Stimulated activated naive B cell treated with anti-CD40 and anti-IgM and Interleukin-4, amounts not matched to agents 10 μg/mL and 1 μg/mL and 100 μg/mL, for 72 hours (primary cell): ENCODE data around the gene SIGLEC8.
"Not testable (repeated sequence)": the region's sequence is repeated elsewhere in the genome, so short reads cannot be mapped to it uniquely, and the experiment has no call there.

Experiments
- ATAC-seq, 2 donors: fragments of 150-1000 bp; cut with Tn5 transposase; replicated peaks; 2 replicates each; pipeline ENCODE4 v1.10.0; 2021; ENCODE audit warnings: moderate library complexity in 1 of 2
- DNase-seq: peaks from one replicate; pipeline ENCODE4 v3.0.0; 2021
- H3K27ac Mint-ChIP-seq: one replicate; pipeline ENCODE4 v1.8.0; 2022; ENCODE audit warnings: mild to moderate bottlenecking, mixed read lengths
- H3K27me3 Mint-ChIP-seq, 2 donors: one replicate each; pipeline ENCODE4 v1.8.0; 2022; ENCODE audit warnings: mixed read lengths in 2 of 2
- H3K36me3 Mint-ChIP-seq, 2 donors: one replicate each; pipeline ENCODE4 v1.8.0; 2022; ENCODE audit warnings: mixed read lengths in 2 of 2, mild to moderate bottlenecking in 1 of 2
- H3K4me1 Mint-ChIP-seq, 2 donors: one replicate each; pipeline ENCODE4 v1.8.0; 2022; ENCODE audit warnings: mixed read lengths in 2 of 2, mild to moderate bottlenecking in 1 of 2
- H3K4me3 Mint-ChIP-seq, 2 donors: one replicate each; pipeline ENCODE4 v1.8.0; 2022; ENCODE audit warnings: mild to moderate bottlenecking in 2 of 2, mixed read lengths in 2 of 2, moderate library complexity in 1 of 2
- H3K9me3 Mint-ChIP-seq, 2 donors: one replicate each; pipeline ENCODE4 v1.8.0; 2022; ENCODE audit warnings: mixed read lengths in 2 of 2, mild to moderate bottlenecking in 1 of 2

SIGLEC8 gene

GRCh38 chr19:51418707-51419106, 39.5 kb downstream of the SIGLEC8 start:
- ATAC-seq, result peak; percentile 4 to 38

GRCh38 chr19:51417810-51418157, 40.5 kb downstream of the SIGLEC8 start:
- Mint-ChIP-seq H3K27ac (peak overlapping the region; percentile 96), H3K27me3 (peaks cover 4 to 5% of the 10 kb centered on the region in 2 donors), H3K4me3 (peak overlapping the region; percentile 91 to 97), H3K9me3 (peaks cover 0 to 3% of the 10 kb centered on the region in 2 donors), H3K4me1 (peaks cover 45 to 86% of the 10 kb centered on the region in 2 donors), H3K36me3 (peaks cover 16 to 29% of the 10 kb centered on the region in 2 donors)
- DNase-seq (no peak), ATAC-seq (peak; percentile 67 to 76)

More at GRCh38 chr19:51418707-51419106, 39.5 kb downstream of the SIGLEC8 start:
- H3K4me1 Mint-ChIP-seq, result peaks cover 45 to 78% of the 10 kb centered on the region in 2 donors
- peaks cover 5 to 8% of the 10 kb centered on the region in 2 donors for H3K27me3 Mint-ChIP-seq
- DNase-seq, result peak; percentile 43
- H3K27ac Mint-ChIP-seq, result peak overlapping the region; percentile 85
- H3K36me3 Mint-ChIP-seq, result peaks cover 14 to 20% of the 10 kb centered on the region in 2 donors
- H3K9me3 Mint-ChIP-seq, result peaks cover 0 to 3% of the 10 kb centered on the region in 2 donors
- peak overlapping the region; percentile 3 to 29 for H3K4me3 Mint-ChIP-seq

- ATAC-seq (peak; percentile 84 to 89), DNase-seq (peak; percentile 85)
- peaks cover 0 to 3% of the 10 kb centered on the region in 2 donors for H3K9me3 Mint-ChIP-seq
- H3K36me3 Mint-ChIP-seq, result peaks cover 19 to 35% of the 10 kb centered on the region in 2 donors
- peak within 1 kb of the TSS; percentile 96 for H3K27ac Mint-ChIP-seq
- H3K27me3 Mint-ChIP-seq, result peaks cover 4 to 5% of the 10 kb centered on the region in 2 donors
- peaks cover 45 to 91% of the 10 kb centered on the region in 2 donors for H3K4me1 Mint-ChIP-seq
- H3K4me3 Mint-ChIP-seq, result peak within 1 kb of the TSS; percentile 91 to 97
Observed at GRCh38 chr19:51417107-51417809, 41.0 kb downstream of the SIGLEC8 start, which contains the start of gene SIGLEC10. SIGLEC10 (minus strand) TSS chr19:51417642; CDS start chr19:51417581, 61 bp downstream.

GRCh38 chr19:51416422-51416821, 41.8 kb downstream of the SIGLEC8 start:
- ATAC-seq, H3K27me3 Mint-ChIP-seq, DNase-seq, H3K9me3 Mint-ChIP-seq: not testable (repeated sequence)
- peaks cover 22 to 38% of the 10 kb centered on the region in 2 donors for H3K36me3 Mint-ChIP-seq
- peak overlapping the region; percentile 96 for H3K27ac Mint-ChIP-seq
- peak overlapping the region; percentile 91 to 97 for H3K4me3 Mint-ChIP-seq
- H3K4me1 Mint-ChIP-seq, result peaks cover 41 to 85% of the 10 kb centered on the region in 2 donors

- ATAC-seq (no peak), DNase-seq (no peak)
- H3K27me3 Mint-ChIP-seq, result no peaks in the 10 kb centered on the region
- peaks cover 36 to 76% of the 10 kb centered on the region in 2 donors for H3K4me1 Mint-ChIP-seq
- H3K36me3 Mint-ChIP-seq, result peaks cover 33 to 47% of the 10 kb centered on the region in 2 donors
- peak overlapping the region; percentile 29 to 97 for H3K4me3 Mint-ChIP-seq
- peaks cover 0 to 2% of the 10 kb centered on the region in 2 donors for H3K9me3 Mint-ChIP-seq
- no peak overlapping the region for H3K27ac Mint-ChIP-seq
Observed at GRCh38 chr19:51415187-51415586, 43.1 kb downstream of the SIGLEC8 start.

- Mint-ChIP-seq H3K9me3 (no peaks in the 10 kb centered on the region), H3K27ac (peak overlapping the region; percentile 47), H3K27me3 (no peaks in the 10 kb centered on the region), H3K4me3 (no peak overlapping the region), H3K36me3 (peaks cover 31 to 44% of the 10 kb centered on the region in 2 donors), H3K4me1 (peaks cover 23 to 74% of the 10 kb centered on the region in 2 donors)
- ATAC-seq (no peak), DNase-seq (no peak)
Observed at GRCh38 chr19:51410950-51411748, 47.1 kb downstream of the SIGLEC8 start.

DNA sequence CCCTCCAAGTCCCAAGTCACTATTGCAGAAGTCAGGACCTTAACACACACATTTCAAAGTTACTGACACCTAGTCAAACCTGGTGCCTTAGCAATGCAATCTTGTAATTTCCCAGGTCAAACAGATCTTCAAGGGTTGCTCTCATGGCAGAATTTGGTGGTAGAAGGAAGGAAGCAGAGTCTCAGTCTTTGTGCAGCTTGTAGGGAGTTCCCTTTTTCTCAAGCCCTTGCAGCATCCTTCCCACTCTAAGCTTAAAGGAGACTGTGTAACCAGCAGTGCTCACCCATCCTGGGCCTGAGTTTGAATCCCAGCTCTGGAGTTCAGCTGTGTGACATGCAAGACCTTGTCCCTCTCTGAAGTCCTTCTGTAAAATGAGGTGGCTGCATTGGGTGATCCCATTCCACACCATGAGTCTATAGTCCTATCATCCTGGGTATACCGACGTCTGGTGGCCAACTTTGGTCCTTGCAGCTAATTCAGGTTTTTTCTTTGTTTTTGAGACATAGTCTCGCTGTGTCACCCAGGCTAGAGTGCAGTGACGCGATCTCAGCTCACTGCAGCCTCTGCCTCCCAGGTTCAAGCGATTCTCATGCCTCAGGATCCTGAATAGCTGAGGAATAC, 50.6 kb downstream of the SIGLEC8 start:
- DNase-seq, result no peak
- no peaks in the 10 kb centered on the region for H3K27me3 Mint-ChIP-seq
- peaks cover 3 to 7% of the 10 kb centered on the region in 2 donors for H3K9me3 Mint-ChIP-seq
- H3K4me3 Mint-ChIP-seq, result no peak overlapping the region
- H3K27ac Mint-ChIP-seq, result no peak overlapping the region
- peak; percentile 59 to 63 for ATAC-seq
- peaks cover 18 to 20% of the 10 kb centered on the region in 2 donors for H3K36me3 Mint-ChIP-seq
- H3K4me1 Mint-ChIP-seq, result peaks cover 12 to 43% of the 10 kb centered on the region in 2 donors

DNA sequence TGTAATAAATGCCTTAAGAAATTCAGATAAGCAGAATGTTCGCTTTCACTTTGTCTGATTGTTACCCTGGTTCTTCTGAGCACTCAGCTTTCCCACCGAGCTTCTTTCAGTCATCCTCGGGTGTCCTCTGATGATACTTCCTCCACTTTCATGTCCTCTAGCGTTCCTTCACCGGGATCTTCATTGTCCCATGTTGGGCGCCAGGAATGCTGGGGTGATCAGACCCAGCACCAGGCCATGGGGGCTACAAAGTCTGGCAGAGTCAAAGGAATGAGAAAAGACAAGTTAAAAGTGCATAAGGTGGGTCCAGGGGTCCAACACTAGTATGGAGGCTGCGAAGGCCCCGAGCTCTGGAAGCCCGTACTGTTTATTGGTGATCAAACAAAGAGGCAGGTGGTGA, 56.1 kb downstream of the SIGLEC8 start:
- H3K36me3 Mint-ChIP-seq, result peaks cover 8 to 14% of the 10 kb centered on the region in 2 donors
- peaks cover 3 to 17% of the 10 kb centered on the region in 2 donors for H3K4me1 Mint-ChIP-seq
- no peak overlapping the region for H3K4me3 Mint-ChIP-seq
- H3K27me3 Mint-ChIP-seq, result no peaks in the 10 kb centered on the region
- H3K27ac Mint-ChIP-seq, result peak overlapping the region; percentile 16
- no peak for ATAC-seq
- no peak for DNase-seq
- peaks cover 10 to 15% of the 10 kb centered on the region in 2 donors for H3K9me3 Mint-ChIP-seq
